GM23338 (cell line): ENCODE results near the gene WDR44. TPM values are rescaled to one million over a fixed set of nuclear protein-coding genes. Genes with fewer than 3 reads are reported as not detected.

Experiments
- ATAC-seq: fragments of 200-7000 bp; cut with Tn5 transposase; 3 replicates; pipeline ENCODE4 v1.9.1; 2020
- DNase-seq: peaks from one replicate; pipeline ENCODE4 v3.0.0-alpha.2; 2015; ENCODE audit warnings: low spot score
- H2AFZ ChIP-seq: fragments of 200-600 bp; sonication (generic); 2 replicates; pipeline ENCODE4 v1.8.0; 2016; ENCODE audit warnings: antibody characterized with exemption, mild to moderate bottlenecking, moderate library complexity
- H3F3A ChIP-seq: fragments of 200-600 bp; sonication (generic); replicated peaks from 2 replicates; pipeline ENCODE4 v1.8.0; 2017; ENCODE audit warnings: antibody characterized with exemption, mixed run types, low read depth
- H3K27ac ChIP-seq: fragments of 200-600 bp; sonication (generic); 2 replicates; pipeline ENCODE4 v1.6.1; 2016; ENCODE audit warnings: low read depth
- H3K27me3 ChIP-seq: fragments of 200-600 bp; sonication (generic); 2 replicates; pipeline ENCODE4 v1.8.0; 2016; ENCODE audit warnings: mild to moderate bottlenecking, mixed run types, moderate library complexity; ENCODE audit not compliant: insufficient read depth
- H3K36me3 ChIP-seq: fragments of 200-600 bp; sonication (generic); 2 replicates; pipeline ENCODE4 v1.8.0; 2016; ENCODE audit warnings: mild to moderate bottlenecking; ENCODE audit not compliant: insufficient read depth
- H3K4me1 ChIP-seq: fragments of 200-600 bp; sonication (generic); 2 replicates; pipeline ENCODE4 v1.8.0; 2016; ENCODE audit warnings: mild to moderate bottlenecking, moderate library complexity; ENCODE audit not compliant: insufficient read depth
- H3K4me2 ChIP-seq: fragments of 200-600 bp; sonication (generic); 2 replicates; pipeline ENCODE4 v1.7.1; 2017; ENCODE audit warnings: mixed run types
- H3K4me3 ChIP-seq: fragments of 200-600 bp; sonication (generic); 2 replicates; pipeline ENCODE4 v1.6.1; 2016; ENCODE audit warnings: mixed run types
- H3K79me2 ChIP-seq: fragments of 200-600 bp; sonication (generic); replicated peaks from 2 replicates; pipeline ENCODE4 v1.8.0; 2017; ENCODE audit warnings: mild to moderate bottlenecking; ENCODE audit not compliant: insufficient read depth
- H3K9me2 ChIP-seq: fragments of 200-600 bp; sonication (generic); 2 replicates; pipeline ENCODE4 v1.8.0; 2017; ENCODE audit not compliant: insufficient read depth
- H4K20me1 ChIP-seq: fragments of 200-600 bp; sonication (generic); replicated peaks from 2 replicates; pipeline ENCODE4 v1.8.0; 2017; ENCODE audit warnings: mild to moderate bottlenecking; ENCODE audit not compliant: insufficient read depth
- H3K27ac Mint-ChIP-seq: 2 replicates; pipeline ENCODE4 v1.8.0; 2020; ENCODE audit warnings: inconsistent platforms, mild to moderate bottlenecking, moderate library complexity, mixed read lengths
- H3K27me3 Mint-ChIP-seq: 3 replicates; pipeline ENCODE4 v1.8.0; 2022; ENCODE audit warnings: low read depth, mild to moderate bottlenecking, moderate library complexity, mixed read lengths, inconsistent platforms; ENCODE audit not compliant: insufficient read depth, poor library complexity
- H3K36me3 Mint-ChIP-seq: 3 replicates; pipeline ENCODE4 v1.8.0; 2021; ENCODE audit warnings: low read depth, mild to moderate bottlenecking, inconsistent platforms, moderate library complexity, mixed read lengths
- H3K4me1 Mint-ChIP-seq: 3 replicates; pipeline ENCODE4 v1.8.0; 2020; ENCODE audit warnings: mild to moderate bottlenecking, inconsistent platforms, mixed read lengths
- H3K4me3 Mint-ChIP-seq: 3 replicates; pipeline ENCODE4 v1.8.0; 2021; ENCODE audit warnings: moderate library complexity, mild to moderate bottlenecking, inconsistent platforms, mixed read lengths
- H3K9me3 Mint-ChIP-seq: 3 replicates; pipeline ENCODE4 v1.8.0; 2020; ENCODE audit warnings: moderate library complexity, mild to moderate bottlenecking, inconsistent platforms, mixed read lengths
- CREB1 ChIP-seq: fragments of 250-450 bp; sonication (Bioruptor Pico); IDR thresholded peaks from 2 replicates; pipeline ENCODE4 v1.5.0; 2020; ENCODE audit warnings: low read depth, mild to moderate bottlenecking, moderate library complexity
- CTCF ChIP-seq, 2 experiments: fragments of 200-600 bp in 1 of 2; sonication (generic) in 1 of 2; conservative IDR thresholded peaks; 2 replicates each; pipeline versions ENCODE4 v1.5.1 to v1.6.1; 2016 to 2017; ENCODE audit warnings: antibody characterized with exemption in 2 of 2, low read depth in 2 of 2, mild to moderate bottlenecking in 2 of 2, moderate library complexity in 1 of 2
- EZH2 ChIP-seq: fragments of 200-600 bp; sonication (generic); IDR thresholded peaks from one replicate; pipeline ENCODE4 v1.8.0; 2017; ENCODE audit warnings: antibody characterized with exemption, mild to moderate bottlenecking, low read depth; ENCODE audit not compliant: unreplicated experiment
- EZH2phosphoT487 ChIP-seq: fragments of 200-600 bp; sonication (generic); IDR thresholded peaks from one replicate; pipeline ENCODE4 v1.8.1; 2018; ENCODE audit warnings: antibody characterized with exemption; ENCODE audit not compliant: unreplicated experiment
- JUNB ChIP-seq: IDR thresholded peaks from one replicate; pipeline ENCODE4 v1.6.1; 2016; ENCODE audit warnings: antibody characterized with exemption; ENCODE audit not compliant: unreplicated experiment
- NANOG ChIP-seq: IDR thresholded peaks from 2 replicates; pipeline ENCODE4 v1.6.1; 2016; ENCODE audit warnings: antibody characterized with exemption, borderline replicate concordance
- POLR2AphosphoS5 ChIP-seq: IDR thresholded peaks from 2 replicates; pipeline ENCODE4 v1.6.1; 2016; ENCODE audit warnings: antibody characterized with exemption, low read depth
- REST ChIP-seq: IDR thresholded peaks from one replicate; pipeline ENCODE4 v1.6.1; 2018; ENCODE audit warnings: antibody characterized with exemption; ENCODE audit not compliant: unreplicated experiment
- STAT1 ChIP-seq: IDR thresholded peaks from one replicate; pipeline ENCODE4 v1.6.1; 2016; ENCODE audit warnings: antibody characterized with exemption; ENCODE audit not compliant: unreplicated experiment
- ZNF114 ChIP-seq: fragments of 250-450 bp; sonication (Bioruptor Pico); IDR thresholded peaks from 2 replicates; pipeline ENCODE4 v1.5.0; 2020; ENCODE audit warnings: mild to moderate bottlenecking, moderate library complexity
- ZNF331 ChIP-seq: fragments of 250-450 bp; sonication (Bioruptor Pico); IDR thresholded peaks from 2 replicates; pipeline ENCODE4 v1.5.0; 2020; ENCODE audit warnings: low read depth, mild to moderate bottlenecking, moderate library complexity
- polyA plus RNA-seq: library from polyadenylated mRNA; unstranded; fragments of >200 nt; fragmentation: Nextera tagmentation; extraction: Ambion mirVana; gene quantifications from 2 replicates; pipeline ENCODE4 v1.2.1, GENCODE V29; 2016
- total RNA-seq: library from RNA; depleted of rRNA; stranded (reverse); fragments of >200 nt; shearing (Covaris generic); gene quantifications from 2 replicates; pipeline ENCODE4 v1.2.3, GENCODE V29; 2014
- TF ChIP-seq, protein P1 (sequence below): fragments of 250-450 bp; sonication (Bioruptor Pico); IDR thresholded peaks from 2 replicates; pipeline ENCODE4 v1.5.0; 2020; ENCODE audit warnings: mild to moderate bottlenecking, moderate library complexity
- TF ChIP-seq, protein P2 (sequence below): IDR thresholded peaks from 2 replicates; pipeline ENCODE4 v1.6.1; 2016; ENCODE audit warnings: antibody characterized with exemption

Gene WDR44
- total and polyA plus RNA-seq, 2 experiments from 2014 or later = 17.5 to 21.0 TPM

DNA sequence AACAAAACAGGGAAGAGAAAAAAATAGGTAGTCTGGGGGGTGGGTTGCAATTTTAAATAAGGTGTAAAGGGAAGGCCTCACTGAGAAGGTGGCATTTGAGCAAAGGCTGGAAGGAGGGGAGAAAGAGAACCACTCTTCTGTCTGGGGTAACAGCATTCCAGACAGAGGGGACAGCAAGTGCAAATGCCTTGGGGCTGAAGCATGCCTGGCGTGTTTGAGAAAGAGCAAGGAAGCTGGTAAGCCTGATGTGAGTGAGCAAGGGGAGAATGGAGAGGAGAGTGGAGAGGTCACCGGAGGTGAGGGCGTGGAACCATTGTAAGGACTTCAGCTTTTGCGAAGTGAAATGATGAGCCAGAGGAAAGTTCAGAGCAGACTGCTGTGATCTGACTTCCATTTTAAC lies 130.0 kb downstream of the WDR44 start:
- Histone ChIP-seq H2AFZ (no peak overlapping the region), H3K27me3 (no peaks in the 10 kb centered on the region), H3K27ac (no peak overlapping the region), H3K79me2 (no peaks in the 10 kb centered on the region), H3F3A (no peaks in the 10 kb centered on the region), H3K4me2 (no peak overlapping the region), H3K4me3 (no peak overlapping the region), H3K4me1 (no peaks in the 10 kb centered on the region), H3K36me3 (no peaks in the 10 kb centered on the region), H3K9me2 (no peaks in the 10 kb centered on the region), H4K20me1 (no peaks in the 10 kb centered on the region)
- no peak for ATAC-seq
- no peaks in the 10 kb centered on the region for H3K27me3 Mint-ChIP-seq
- DNase-seq = no peak
- H3K36me3 Mint-ChIP-seq = no peaks in the 10 kb centered on the region
- no peaks in the 10 kb centered on the region for H3K9me3 Mint-ChIP-seq
- no peak overlapping the region for H3K4me3 Mint-ChIP-seq
- H3K27ac Mint-ChIP-seq = no peak overlapping the region
- no peaks in the 10 kb centered on the region for H3K4me1 Mint-ChIP-seq
- TF ChIP-seq EZH2 (no peak), NANOG (no peak), REST (no peak), ZNF331 (CRISPR knock-in tag) (no peak), CREB1 (no peak), JUNB (no peak), CTCF (conservative IDR thresholded peaks at IDR 0.05; ENCODE audit: low read depth in 2 of 2) (no peak), EZH2phosphoT487 (no peak), ZNF114 (CRISPR knock-in tag) (no peak), POLR2AphosphoS5 (no peak), STAT1 (no peak)
- TF ChIP-seq, protein P1, sequence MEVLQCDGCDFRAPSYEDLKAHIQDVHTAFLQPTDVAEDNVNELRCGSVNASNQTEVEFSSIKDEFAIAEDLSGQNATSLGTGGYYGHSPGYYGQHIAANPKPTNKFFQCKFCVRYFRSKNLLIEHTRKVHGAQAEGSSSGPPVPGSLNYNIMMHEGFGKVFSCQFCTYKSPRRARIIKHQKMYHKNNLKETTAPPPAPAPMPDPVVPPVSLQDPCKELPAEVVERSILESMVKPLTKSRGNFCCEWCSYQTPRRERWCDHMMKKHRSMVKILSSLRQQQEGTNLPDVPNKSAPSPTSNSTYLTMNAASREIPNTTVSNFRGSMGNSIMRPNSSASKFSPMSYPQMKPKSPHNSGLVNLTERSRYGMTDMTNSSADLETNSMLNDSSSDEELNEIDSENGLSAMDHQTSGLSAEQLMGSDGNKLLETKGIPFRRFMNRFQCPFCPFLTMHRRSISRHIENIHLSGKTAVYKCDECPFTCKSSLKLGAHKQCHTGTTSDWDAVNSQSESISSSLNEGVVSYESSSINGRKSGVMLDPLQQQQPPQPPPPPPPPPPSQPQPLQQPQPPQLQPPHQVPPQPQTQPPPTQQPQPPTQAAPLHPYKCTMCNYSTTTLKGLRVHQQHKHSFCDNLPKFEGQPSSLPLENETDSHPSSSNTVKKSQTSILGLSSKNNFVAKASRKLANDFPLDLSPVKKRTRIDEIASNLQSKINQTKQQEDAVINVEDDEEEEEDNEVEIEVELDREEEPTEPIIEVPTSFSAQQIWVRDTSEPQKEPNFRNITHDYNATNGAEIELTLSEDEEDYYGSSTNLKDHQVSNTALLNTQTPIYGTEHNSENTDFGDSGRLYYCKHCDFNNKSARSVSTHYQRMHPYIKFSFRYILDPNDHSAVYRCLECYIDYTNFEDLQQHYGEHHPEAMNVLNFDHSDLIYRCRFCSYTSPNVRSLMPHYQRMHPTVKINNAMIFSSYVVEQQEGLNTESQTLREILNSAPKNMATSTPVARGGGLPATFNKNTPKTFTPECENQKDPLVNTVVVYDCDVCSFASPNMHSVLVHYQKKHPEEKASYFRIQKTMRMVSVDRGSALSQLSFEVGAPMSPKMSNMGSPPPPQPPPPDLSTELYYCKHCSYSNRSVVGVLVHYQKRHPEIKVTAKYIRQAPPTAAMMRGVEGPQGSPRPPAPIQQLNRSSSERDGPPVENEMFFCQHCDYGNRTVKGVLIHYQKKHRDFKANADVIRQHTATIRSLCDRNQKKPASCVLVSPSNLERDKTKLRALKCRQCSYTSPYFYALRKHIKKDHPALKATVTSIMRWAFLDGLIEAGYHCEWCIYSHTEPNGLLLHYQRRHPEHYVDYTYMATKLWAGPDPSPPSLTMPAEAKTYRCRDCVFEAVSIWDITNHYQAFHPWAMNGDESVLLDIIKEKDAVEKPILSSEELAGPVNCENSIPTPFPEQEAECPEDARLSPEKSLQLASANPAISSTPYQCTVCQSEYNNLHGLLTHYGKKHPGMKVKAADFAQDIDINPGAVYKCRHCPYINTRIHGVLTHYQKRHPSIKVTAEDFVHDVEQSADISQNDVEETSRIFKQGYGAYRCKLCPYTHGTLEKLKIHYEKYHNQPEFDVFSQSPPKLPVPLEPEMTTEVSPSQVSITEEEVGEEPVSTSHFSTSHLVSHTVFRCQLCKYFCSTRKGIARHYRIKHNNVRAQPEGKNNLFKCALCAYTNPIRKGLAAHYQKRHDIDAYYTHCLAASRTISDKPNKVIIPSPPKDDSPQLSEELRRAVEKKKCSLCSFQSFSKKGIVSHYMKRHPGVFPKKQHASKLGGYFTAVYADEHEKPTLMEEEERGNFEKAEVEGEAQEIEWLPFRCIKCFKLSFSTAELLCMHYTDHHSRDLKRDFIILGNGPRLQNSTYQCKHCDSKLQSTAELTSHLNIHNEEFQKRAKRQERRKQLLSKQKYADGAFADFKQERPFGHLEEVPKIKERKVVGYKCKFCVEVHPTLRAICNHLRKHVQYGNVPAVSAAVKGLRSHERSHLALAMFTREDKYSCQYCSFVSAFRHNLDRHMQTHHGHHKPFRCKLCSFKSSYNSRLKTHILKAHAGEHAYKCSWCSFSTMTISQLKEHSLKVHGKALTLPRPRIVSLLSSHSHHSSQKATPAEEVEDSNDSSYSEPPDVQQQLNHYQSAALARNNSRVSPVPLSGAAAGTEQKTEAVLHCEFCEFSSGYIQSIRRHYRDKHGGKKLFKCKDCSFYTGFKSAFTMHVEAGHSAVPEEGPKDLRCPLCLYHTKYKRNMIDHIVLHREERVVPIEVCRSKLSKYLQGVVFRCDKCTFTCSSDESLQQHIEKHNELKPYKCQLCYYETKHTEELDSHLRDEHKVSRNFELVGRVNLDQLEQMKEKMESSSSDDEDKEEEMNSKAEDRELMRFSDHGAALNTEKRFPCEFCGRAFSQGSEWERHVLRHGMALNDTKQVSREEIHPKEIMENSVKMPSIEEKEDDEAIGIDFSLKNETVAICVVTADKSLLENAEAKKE = no peak
- TF ChIP-seq, protein P2, sequence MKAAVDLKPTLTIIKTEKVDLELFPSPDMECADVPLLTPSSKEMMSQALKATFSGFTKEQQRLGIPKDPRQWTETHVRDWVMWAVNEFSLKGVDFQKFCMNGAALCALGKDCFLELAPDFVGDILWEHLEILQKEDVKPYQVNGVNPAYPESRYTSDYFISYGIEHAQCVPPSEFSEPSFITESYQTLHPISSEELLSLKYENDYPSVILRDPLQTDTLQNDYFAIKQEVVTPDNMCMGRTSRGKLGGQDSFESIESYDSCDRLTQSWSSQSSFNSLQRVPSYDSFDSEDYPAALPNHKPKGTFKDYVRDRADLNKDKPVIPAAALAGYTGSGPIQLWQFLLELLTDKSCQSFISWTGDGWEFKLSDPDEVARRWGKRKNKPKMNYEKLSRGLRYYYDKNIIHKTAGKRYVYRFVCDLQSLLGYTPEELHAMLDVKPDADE = no peak
